NCI-H82 (cell line): ENCODE data around the gene CAPN5.

ENCODE experiments used
- DNase-seq: peaks from one replicate; lab custom pipeline; 2025; lab: John Stamatoyannopoulos, UW

The CAPN5 gene

DNA sequence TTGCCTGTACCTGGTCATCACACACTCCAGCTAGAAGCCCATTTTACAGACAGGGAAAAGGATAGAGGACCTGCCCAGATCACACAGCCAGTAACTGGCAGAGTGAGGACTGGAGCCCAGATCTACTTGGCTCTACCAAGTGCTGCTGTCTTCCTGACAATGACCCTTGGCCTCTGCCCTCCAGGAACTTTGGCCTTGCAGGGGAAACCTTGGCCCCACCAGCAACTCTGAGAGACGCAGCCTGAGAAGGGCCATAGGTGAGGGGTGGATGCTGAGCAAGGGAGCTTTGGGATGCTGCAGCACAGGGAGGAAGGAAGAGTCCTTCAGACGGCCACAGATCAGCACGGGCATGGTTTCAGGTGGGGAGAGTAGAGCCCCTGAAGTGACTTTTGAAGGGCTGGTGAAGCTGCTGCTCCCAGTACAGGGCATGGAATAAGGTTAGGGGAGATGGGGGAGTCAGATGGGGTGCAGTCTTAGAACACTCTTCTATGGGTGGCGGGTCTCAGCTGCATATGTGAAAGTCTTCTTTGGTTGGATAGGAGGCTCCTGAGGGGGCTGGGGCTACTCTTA is 2.0 kb upstream of the CAPN5 start:
- DNase-seq, result no peak

DNA sequence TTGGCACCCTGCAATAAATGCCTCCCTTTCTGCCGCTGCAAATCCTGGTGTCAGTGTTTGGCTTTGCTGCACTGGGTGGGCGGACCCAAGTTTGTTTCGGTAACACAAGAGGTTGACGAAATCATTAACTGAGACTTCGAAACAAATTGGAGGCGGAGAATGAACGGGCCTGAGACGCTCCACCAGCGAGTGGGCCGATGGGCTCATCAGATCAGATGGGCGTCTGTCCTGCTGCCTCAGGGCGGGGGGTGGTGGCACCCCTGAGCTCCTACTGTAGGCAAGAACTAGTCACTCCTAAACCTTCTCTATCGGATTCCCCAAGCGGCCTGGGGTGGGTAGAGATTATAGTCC is 918 bp upstream of the CAPN5 start:
- DNase-seq, result peak; percentile 30

DNA sequence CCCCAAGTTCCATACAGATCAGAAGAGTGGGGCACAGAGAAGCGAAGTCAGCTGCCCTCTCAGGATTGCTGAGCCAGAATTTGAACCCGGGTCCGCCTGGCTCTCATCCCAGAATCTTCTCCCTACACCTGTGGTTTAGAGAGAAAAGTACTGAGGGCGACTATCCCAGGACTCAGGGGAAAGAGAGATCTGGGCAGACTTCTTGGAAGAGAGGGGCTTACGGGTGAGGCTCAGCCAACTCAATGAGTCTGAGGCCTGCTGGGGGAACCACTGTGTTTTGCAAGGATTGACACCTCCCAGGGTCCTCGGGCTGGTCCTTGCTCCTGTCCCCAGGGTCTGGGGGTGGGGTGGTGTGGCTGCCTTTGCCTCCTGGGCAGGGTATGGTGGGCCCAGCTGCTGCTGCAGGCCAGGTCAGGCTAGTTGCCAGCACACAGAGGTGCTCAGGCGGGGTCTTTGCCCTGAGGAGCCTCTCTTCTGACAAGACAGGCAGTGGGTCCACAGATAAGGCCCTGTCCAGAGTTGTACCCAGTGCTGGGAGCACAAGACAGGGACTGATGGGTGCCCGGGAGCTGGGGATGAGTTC is 1.2 kb downstream of the CAPN5 start:
- DNase-seq, result no peak

DNA sequence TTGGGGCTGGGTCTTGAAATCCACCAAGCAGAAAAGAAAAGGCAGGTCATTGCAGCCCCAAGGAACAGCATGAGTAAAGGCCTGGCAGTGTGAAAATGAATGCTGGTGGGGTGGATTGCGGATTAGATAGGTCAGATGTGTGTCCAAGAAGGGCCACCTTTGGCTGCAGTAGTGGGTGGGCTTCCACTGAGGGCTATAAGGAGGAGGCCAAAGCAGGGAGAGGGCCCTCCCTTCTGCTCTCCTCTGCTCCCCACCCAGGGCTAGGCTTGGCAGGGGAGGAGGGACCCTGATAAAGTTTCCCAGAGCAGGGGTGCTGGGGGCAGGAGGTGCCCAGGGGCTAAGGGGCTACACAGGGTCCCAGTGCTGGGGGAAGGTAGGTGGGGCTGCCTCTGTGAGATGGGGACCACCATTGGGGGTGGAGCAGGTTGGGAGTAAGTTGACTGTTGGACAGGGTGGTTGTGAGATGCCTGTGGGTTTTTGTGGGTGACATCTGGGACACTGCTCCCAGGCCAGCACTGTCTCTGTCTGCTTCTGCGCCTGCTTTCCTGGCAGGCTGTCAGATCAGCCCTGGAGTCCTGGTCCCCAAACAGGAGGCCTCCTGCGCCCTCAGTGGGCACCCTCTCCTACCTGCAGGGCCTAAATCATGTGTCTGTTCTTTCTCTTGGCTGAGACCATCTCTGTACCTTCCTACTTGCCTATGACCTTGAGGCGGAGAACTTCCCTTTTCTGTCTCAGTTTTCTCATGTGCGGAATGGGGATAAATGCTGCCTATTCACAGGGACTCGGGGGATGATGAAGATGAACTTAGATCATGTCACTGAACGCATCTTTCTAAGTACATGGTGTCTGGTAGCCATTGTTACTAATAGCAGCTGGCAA is 1.9 kb downstream of the CAPN5 start:
- DNase-seq, result no peak

DNA sequence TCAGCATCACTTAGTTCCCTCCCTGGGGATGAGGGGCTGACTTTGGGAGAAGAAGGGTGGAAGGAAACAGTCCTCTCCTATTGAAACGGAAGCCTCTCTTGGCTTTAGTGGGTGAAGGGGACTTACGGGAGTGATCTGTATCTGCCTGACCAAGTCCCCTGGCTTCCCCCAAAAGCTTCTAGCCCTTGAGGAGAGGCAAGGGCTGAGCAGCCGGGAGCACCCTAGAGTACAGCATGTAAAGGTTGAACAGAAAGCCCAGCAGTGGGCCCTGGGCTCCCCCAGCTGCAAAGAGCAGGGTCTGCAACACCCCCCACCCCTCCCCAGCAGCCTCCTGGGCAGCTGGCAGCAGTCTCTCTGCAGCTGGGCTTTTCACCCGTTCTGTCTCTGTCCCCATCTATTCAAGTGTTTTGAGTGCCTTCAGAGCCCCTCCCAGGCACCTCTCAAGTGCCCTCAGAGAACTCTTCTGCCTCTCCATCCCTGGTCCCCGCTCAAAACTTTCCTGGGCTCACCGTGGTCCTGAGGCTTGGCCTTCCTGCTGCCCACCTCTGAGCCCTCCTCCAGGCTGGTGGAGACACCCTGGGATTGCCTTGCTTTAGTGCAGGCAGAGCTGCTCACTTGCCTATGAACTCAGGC is 2.7 kb downstream of the CAPN5 start:
- no peak for DNase-seq

DNA sequence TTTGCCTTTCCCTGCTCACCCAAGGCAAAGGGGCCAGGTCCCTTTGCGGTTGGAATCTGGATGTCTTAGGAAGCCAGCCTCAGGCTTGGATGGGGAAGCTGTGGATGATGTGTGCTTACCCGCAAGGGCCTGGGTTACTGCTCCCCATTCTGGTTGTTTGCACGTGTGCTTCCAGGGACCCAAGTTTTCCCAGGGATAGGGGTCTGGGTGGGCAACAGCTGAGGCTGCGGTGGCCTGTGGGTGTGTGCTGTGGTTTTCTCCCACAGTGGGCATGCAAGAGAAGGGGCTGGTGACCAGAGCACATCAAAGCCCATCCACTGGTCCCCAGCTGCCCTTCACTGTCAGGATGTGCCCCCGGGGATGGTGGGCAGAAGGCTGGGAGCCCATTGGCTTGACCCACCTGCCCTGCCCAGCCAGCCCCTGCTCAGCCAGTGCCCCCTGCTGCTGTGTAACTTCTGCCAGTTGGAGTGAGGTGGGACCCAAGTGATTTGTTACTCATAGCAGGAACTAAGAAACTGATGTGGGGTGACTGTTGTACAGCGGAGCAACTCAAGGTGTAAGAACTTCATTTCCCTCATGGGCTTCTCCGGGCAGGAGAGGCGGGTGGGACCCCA is 3.3 kb downstream of the CAPN5 start:
- no peak for DNase-seq

DNA sequence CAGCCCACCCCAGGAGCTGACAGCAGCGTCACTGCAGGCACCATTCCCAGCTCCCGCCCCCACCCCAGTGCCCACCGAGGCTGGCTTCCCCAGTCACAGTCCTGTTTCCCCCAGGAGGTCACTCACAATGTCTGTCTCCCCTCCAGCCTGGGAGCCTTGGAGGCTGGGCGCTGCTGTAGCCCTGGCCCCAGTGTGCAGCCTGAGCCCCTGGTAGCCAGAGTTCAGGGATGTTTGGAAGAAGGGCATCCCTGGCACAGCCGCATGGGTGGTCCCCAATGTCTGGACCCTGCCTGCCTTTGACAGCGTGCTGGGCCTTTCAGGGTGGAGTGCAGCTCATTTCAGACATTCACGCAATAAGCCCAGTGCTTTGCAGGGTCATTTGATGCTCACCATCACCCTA is 4.3 kb downstream of the CAPN5 start:
- DNase-seq, result no peak

DNA sequence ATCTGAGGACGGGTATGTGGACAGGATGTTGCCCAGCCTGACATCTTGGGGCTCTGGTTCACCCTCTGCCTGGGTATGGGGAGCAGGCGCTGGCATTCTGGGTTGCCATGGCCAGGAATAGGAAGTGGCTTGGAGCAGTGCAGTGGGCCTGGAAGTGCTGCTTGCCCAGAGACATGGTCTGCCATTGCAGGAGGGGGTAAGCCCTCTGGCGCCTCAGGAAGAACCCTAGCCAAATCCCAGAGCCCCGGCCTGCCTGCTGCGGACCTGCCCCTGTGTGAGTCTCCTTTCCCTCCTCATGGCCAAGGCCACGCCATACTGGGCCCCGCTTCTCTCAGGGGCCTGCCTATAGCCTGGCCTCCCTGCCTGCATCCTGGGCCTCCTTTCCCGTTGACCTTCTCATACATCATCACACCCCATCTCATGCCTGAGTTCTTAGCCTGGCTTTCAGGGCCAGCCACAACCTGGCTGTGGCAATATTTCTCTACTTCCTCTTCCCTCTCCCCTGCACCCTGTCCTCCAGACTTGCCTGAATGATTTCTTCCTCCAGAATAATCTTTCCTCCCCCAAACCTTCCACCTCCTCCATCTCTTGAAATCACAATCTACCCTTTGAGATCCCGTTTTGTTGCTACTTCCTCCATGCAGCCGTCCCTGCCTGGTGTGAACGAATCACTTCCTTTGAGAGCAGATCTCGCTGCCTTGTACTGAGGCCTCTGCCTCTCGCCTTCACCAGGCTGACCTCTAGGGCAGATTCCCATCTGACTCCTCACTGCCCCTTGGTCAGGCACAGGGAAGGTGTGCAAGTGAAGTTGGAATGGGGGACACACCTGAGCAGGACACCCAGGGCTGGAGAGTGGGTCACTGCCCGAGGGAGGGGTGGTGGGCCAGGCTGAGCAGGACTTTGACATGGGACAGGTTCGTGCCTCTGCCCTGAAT is 5.2 kb downstream of the CAPN5 start:
- no peak for DNase-seq

DNA sequence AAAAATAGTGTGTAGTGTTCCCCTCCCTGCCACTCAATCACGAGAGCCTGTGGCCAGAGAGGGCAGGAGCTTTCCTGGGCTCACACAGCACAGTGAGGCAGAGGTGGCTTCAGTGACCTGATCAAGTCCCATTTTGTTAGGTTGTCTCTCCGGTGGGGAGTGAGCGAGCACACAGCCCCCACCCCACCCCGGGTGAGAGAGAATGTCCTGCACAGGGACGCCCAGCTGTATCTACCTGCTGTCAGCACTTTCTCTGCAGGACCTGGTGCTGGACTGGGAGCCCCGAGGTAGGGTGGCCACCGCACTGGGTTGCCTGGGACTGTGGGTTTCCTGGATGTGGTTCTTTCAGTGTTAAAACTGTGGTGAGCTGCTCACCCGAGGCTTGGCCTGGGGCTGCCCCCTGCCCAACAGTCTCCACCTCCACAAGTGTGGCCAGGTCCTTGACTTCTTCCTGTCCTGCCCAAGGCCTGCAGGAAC is 6.1 kb downstream of the CAPN5 start:
- no peak for DNase-seq

DNA sequence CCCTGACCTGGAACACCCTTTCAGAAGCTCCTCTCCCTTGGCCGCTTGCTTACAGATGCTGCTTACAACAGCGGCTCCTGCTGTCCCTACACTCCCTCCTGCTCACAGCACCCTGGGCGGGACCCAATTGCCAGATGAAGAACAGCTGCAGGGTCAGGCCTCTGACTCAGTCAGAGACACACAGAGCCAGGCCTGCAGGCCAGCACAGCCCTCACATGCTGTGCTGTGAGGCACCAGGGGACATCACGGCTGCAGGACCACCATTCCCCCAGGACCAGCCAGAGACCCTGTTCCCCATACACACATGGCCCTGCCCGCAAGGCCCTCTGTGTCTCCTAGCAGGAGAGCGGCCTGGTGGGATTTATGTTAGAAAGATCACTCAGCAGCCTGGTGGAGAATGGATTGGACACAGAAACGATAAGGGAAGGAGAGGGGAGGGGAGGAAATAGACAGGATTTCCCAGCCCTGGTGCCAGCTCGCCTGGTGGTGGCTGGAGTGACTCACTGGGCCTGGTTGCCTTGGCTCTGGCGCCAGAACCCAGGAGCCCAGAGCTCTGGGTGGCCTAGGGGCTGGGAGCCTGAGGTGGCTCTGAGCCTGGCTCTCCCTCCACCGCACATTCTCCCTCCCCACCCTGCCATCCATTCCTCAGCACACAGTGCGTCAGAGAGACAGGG is 6.7 kb downstream of the CAPN5 start:
- DNase-seq, result peak; percentile 70

DNA sequence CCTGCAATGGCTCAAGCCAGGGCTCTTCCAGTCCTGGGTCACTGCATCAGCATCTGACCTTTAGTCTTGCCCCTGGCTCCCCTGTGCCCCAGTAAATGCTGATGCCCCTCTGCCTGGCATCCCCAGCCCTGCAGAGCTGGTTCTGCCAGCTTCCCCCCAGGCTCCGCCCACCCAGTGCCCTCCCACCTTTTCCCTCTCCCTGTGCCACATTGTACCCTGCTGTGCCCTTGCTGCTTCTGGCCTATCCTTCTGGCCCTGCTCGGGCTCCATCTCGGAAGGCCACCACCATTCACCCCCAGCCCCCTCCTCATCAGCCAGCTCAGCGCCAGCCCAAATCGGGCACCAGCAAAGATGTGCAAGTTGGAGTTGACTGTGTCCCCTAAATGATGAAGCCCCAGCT is 7.4 kb downstream of the CAPN5 start:
- DNase-seq, result no peak

DNA sequence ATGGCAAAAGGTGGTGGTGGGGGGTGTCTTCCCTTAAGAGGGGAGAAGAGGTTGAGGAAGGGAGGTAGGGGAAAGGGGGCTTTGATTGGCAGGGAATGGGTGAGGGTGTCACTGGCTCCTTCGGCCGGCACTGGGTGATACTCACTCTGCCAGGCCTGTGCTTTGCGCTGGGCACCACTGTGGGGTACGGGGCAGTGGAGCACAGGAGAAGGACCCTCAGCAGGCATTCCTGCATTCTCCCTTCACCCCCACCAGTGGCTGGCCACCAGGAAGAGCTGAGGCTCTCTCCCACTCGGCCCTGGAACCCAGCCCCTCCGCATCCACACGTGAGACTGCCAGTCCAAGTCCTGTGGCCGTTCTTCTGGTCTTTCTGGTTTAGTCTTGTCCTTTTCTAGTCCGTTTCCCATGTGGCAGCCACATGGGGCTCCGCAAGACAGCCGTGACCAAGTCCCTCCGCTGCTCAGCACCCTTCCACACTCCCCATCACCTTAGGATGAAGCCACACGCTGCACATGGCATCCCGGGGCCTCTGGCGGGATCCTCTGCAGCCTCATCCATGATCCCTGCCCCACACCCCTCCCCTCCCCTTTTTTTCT is 8.0 kb downstream of the CAPN5 start:
- DNase-seq, result no peak

DNA sequence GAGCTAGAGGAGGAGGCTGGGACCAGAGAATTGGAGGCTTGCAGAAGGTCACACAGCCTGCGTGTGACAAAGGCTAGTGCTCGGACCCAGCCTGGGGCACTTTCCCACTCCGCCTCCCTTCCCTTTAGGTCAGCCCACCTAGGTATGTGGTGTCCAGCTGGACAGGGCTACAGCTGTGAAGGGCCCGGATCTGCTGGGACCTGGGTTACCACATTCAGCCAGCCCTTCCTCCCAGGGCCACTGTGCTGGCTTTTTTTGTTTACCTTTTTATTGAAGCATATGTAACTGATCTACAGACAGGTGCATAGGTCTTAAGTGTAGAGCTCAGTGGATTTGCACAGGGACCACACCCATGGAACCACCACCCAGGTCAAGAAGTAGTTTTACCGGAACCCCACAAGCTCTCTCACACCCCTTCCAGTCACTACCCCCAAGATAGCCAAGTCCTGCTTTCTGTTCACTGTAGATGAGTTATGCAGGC is 8.7 kb downstream of the CAPN5 start:
- no peak for DNase-seq

DNA sequence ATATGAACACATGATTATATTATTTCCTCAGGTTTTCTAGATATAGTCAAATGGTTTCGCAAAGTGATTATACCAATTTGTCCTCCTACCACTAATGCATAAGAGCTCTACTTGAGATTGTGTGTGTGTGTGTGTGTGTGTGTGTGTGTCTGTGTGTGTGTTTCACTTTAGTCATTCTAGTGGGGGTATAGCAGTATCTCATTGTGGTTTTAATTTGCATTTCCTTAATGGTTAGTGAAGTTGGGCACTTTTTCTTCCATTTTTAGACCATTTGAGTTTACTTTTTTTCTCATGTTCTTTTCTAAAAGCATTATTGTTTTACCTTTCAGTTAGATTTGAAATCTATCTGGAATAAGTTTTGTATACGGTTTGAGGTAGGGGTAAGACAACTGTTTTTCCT is 12.9 kb downstream of the CAPN5 start:
- no peak for DNase-seq

DNA sequence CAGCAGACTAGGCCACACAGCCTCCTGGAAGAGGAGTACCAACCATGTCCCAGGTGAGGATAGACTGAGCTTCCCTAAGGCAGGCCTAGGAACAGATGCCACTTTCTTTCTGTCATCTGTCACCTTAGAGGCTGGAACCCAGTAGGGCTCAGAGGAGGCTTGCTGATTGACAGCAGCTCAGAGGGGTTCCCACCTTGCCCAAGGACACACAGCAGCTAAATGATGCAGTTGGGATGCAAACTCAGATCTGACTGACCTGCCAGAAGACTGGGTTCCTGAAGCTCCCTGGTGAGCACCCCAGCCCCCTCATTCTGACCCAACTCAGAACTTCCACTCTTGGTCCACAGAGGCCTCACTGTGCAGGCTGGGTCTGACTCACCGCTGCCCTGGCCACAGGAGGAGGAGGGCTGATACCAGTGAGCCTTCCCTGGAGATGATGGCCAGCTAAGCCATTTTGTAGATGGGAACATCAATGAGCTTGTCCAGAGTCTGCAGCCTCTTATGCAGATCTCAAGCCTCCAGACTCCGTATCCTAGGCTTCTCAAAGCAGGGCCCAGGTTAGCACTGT is 14.0 kb downstream of the CAPN5 start:
- no peak for DNase-seq

DNA sequence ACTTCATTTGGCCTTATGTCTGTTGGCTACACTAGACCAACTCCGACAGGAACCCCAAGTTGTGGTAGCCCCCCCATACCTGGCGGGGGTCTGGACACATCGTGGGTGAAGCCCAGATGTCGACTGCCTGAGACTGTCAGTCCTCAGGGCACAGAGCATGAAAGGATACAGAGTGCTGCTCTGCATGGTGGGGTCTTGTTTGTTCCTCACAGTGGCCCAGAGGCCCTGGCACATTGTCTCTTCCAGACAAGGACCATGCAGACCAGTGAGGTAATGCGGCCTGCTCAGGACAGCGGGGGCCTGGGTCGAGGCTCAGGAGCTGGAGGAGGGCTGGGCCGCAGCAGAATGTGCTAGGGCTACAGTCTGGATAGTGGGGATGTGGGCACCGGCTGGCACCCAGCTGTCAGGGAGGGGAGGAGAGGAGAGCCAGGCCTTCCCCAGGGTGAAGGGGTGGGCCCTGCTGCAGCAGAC is 14.6 kb downstream of the CAPN5 start:
- no peak for DNase-seq

DNA sequence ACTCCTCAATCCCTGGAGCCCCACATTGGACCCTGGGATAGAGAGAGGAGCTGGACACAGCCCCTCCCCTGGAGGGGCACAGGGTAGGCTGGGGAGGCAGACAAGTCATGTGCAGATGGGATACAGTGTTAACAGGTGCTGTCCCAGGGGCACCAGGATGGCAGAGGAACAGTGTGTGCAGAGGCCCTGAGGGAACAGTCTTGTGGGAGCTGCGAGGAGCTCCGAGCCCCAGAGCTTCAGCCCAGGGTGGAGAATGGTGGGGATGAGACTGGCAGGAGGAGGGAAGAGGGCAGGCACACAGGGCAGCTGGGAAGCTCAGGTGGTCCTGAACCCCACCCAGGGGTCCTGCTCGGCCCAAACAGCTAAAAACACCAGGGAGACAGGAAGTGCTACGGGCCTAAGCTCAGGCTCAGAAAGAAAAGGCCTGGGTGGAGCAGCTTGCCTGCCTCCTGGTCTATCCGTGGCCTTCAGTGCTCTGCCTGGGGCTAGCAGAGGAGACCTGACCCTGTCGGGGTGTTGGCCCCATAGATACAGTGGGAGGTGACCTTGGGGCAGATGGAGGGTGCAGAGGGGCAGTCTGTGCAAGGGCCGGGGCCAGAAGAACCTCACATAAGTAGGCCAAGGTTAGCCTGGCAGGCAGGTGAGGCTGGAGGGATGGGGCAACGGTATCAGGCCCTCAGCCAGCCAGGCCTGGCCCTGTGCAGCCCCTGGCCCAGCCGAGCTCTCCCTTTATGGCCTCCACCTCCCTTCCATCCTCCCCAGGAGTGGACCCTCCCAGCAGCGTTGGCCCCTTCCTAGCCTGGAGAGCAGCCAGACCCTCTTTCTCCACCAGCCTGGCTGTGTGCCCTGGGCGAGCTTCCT is 15.4 kb downstream of the CAPN5 start:
- no peak for DNase-seq

DNA sequence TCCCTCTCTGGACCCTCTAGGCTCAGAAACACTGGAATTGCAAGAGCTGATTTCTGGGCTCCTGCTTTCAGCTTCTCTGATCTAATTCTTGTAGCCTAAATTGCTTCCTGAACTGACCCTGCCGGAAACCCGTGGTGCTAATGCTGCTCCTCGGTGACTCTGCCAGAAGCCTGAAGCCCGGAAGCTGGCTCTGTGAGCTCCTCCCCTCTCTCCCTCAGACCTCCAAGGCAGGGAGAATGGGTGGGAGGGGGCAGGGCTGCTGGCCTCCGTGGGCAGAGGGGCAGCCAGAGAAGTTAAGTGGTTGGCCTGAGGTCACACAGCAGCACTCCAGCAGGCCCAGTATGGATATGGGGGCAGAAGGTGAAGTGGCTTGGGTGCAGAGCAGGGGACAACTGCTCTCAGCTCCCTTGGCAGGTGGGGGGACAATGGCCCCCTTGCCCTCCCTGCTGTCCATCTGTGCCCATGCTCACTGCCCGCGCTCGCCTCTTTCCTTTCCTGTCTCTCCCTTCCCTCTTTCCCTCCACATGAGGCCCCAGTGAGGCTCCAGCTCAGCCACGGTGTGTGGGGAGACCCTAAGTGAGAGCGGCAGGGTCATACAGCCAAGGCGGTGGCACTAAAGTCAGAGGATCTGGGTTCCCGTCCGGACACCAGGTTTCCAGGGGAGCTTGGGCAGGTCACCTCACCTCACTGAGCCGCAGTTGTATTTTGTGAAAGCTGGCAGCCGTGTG is 16.2 kb downstream of the CAPN5 start:
- DNase-seq, result no peak
